GM06990 (cell line): ENCODE data around the gene RNF220.

Experiments used
- DNase-seq: peaks from one replicate; pipeline ENCODE4 v3.0.0-alpha.2; 2011; ENCODE audit not compliant: insufficient read length; ENCODE audit errors: extremely low read depth
- H3K27me3 ChIP-seq: replicated peaks from 2 replicates; pipeline ENCODE4 v1.6.0; 2011; ENCODE audit warnings: low read length; ENCODE audit not compliant: control insufficient read depth, insufficient read depth
- H3K36me3 ChIP-seq: 2 replicates; pipeline ENCODE4 v1.5.1; 2011; ENCODE audit warnings: low read length; ENCODE audit not compliant: control insufficient read depth, insufficient read depth
- H3K4me3 ChIP-seq: replicated peaks from 2 replicates; pipeline ENCODE4 v1.5.1; 2011; ENCODE audit warnings: low read depth, mild to moderate bottlenecking, control low read depth, low read length
- CTCF ChIP-seq: IDR thresholded peaks from 2 replicates; pipeline ENCODE4 v1.5.1; 2011; ENCODE audit warnings: low read length, control low read depth, mild to moderate bottlenecking, inconsistent platforms; ENCODE audit not compliant: insufficient read depth, poor library complexity, severe bottlenecking

The RNF220 gene

GRCh38 chr1:44611866-44612265 lies 206.8 kb downstream of the RNF220 start:
- Histone ChIP-seq H3K4me3 (no peak overlapping the region), H3K36me3 (no peaks in the 10 kb centered on the region), H3K27me3 (no peaks in the 10 kb centered on the region)
- TF ChIP-seq CTCF, result no peak
- DNase-seq, result no peak

- Histone ChIP-seq H3K36me3 (no peaks in the 10 kb centered on the region), H3K27me3 (no peaks in the 10 kb centered on the region; the same call in 1 of the 2 replicates), H3K4me3 (no peak overlapping the region)
- TF ChIP-seq CTCF, result no peak
- no peak for DNase-seq
These were observed 208.9 kb downstream of the RNF220 start for GRCh38 chr1:44613941-44614340.

GRCh38 chr1:44616284-44616990 lies 211.4 kb downstream of the RNF220 start:
- TF ChIP-seq CTCF, result no peak
- no peaks in the 10 kb centered on the region; the same call in 1 of the 2 replicates for H3K27me3 ChIP-seq
- no peak overlapping the region for H3K4me3 ChIP-seq
- DNase-seq, result no peak
- no peaks in the 10 kb centered on the region for H3K36me3 ChIP-seq

- no peak for DNase-seq
- no peak overlapping the region for H3K4me3 ChIP-seq
- H3K27me3 ChIP-seq, result no peaks in the 10 kb centered on the region; the same call in 1 of the 2 replicates
- TF ChIP-seq CTCF, result no peak
- H3K36me3 ChIP-seq, result no peaks in the 10 kb centered on the region
These were observed 212.1 kb downstream of the RNF220 start for GRCh38 chr1:44616991-44617702.

- no peak overlapping the region for H3K4me3 ChIP-seq
- no peaks in the 10 kb centered on the region; the same call in 1 of the 2 replicates for H3K27me3 ChIP-seq
- TF ChIP-seq CTCF, result no peak
These were observed 212.6 kb downstream of the RNF220 start for GRCh38 chr1:44617703-44618029.

More at GRCh38 chr1:44617703-44618029, 212.6 kb downstream of the RNF220 start:
- no peak for DNase-seq
- no peaks in the 10 kb centered on the region for H3K36me3 ChIP-seq
